ENCODE measurements around the gene ANAPC5.
"Not testable (repeated sequence)": the region's sequence is repeated elsewhere in the genome, so short reads cannot be mapped to it uniquely, and the experiment has no call there.

ANAPC5 gene

DNA sequence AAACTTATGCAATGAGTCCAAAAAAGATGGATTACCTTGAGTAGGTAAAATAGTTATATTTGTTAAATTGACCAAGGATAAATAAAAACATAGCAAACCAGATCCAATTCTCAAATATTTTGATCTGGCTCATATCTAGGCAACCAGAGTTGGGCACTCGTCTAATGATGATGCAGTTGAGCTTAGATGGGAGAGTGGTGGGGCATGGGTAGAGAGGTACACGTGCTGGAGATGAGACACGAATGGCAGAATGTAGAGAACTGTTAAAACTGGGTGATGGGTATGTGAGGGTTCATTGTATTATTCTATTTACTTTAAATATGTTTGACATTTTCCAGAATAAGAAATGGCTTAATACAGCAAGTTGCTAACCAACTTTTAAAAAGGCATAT lies 40.1 kb upstream of the ANAPC5 start:
- POLR2A ChIA-PET (ENCODE audit: low non-redundant PET) = no interaction called here
- TF ChIP-seq, protein P1, sequence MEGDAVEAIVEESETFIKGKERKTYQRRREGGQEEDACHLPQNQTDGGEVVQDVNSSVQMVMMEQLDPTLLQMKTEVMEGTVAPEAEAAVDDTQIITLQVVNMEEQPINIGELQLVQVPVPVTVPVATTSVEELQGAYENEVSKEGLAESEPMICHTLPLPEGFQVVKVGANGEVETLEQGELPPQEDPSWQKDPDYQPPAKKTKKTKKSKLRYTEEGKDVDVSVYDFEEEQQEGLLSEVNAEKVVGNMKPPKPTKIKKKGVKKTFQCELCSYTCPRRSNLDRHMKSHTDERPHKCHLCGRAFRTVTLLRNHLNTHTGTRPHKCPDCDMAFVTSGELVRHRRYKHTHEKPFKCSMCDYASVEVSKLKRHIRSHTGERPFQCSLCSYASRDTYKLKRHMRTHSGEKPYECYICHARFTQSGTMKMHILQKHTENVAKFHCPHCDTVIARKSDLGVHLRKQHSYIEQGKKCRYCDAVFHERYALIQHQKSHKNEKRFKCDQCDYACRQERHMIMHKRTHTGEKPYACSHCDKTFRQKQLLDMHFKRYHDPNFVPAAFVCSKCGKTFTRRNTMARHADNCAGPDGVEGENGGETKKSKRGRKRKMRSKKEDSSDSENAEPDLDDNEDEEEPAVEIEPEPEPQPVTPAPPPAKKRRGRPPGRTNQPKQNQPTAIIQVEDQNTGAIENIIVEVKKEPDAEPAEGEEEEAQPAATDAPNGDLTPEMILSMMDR (conservative IDR thresholded peaks at IDR 0.05; ENCODE audit: low read depth) = no peak
- H3K27ac ChIP-seq = no peak overlapping the region
- CTCF ChIA-PET = no interaction called here
- no peak for DNase-seq (ENCODE audit: low spot score)

DNA sequence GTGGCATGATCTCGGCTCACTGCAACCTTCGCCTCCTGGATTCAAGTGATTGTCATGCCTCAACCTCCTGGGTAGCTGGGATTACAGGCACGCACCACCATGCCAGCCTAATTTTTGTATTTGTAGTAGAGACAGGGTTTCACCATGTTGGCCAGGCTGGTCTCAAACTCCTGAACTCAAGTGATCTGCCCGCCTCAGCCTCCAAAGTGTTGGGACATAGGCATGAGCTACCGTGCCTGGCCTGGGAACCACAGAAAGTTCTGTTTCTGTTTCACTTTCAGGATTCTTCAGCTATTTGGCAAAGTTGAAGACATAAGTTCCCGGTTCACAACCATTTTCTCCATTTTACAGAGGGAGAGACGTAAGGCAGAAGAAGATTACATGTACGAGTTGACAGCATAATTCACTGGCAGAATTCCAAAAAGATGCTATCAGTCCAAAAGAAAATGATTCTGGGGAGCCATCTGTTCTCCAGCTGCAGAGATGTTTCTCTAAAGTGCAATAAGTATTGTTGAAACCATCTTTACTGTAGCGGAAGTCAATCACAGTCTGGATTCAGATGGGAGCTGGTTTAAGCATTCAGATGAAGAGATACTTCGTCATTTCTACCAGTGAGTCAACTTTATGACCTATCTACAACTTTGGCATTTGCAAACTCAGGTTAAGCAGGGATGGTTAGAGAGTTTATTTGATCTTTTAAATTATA lies 39.6 kb upstream of the ANAPC5 start:
- TF ChIP-seq, protein P1 (conservative IDR thresholded peaks at IDR 0.05; ENCODE audit: low read depth) = no peak
- POLR2A ChIA-PET (ENCODE audit: low non-redundant PET) = no interaction called here
- DNase-seq (ENCODE audit: low spot score) = peak; percentile 3
- CTCF ChIA-PET = interaction anchor here (0.6 kb wide), 1 partner anchor 13 kb away, joined by 3 read pairs; no protein-coding TSS in a partner anchor
- H3K27ac ChIP-seq = no peak overlapping the region

DNA sequence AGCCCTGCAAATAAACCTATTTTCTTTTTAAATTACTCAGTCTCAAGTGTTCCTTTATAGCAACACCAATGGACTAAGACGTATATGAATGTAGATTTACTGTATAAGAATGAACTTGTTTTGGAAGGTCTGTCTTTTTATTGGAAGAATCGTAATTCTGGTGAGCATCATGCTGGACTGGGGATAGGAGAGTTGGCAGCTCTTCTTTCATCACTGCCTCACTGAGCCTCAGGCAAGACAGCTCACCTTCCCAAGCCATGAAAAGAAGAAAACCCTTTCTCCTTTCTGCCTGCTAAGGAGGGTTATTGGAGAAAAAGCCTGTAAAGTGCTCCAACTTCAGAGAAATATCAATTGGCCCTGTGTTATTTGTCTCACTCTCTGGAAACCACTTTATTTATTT lies 38.6 kb upstream of the ANAPC5 start:
- ChIA-PET POLR2A (ENCODE audit: low non-redundant PET) (interaction anchor here (2.5 kb wide), 1 partner anchor 9 kb away, joined by 6 read pairs; the partner anchor contains the start of gene RNF34), CTCF (no interaction called here)
- TF ChIP-seq, protein P1 (conservative IDR thresholded peaks at IDR 0.05; ENCODE audit: low read depth) = no peak

DNA sequence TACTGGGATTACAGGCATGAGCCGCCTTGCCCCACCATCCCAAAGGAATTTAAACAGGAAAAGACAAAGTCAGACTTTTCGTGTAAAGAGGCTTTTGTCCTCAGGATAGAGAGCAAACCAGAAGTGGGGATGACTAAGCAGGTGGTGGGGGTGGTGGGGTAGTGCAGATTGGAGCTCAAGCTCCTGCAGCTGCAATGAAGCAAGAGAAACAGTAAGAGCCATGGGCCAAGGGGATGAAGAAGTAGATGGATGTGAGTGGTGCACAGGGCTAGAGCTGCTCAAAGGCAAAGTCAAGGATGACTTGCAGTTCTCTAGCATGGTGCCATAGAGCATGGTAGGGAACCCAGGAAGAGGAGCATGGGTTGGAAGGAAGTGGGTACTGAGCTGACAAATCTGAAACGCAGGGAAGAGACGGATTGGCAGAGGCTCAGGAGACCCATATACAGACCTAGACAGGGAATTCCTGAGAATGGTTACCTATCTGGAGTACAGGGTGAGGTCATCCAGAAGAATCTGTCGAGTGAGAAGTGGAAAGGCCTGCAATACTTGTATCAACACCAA lies 36.3 kb upstream of the ANAPC5 start:
- no peak overlapping the region for H3K27ac ChIP-seq
- TF ChIP-seq, protein P1 (conservative IDR thresholded peaks at IDR 0.05; ENCODE audit: low read depth) = no peak
- ChIA-PET CTCF (no interaction called here), POLR2A (ENCODE audit: low non-redundant PET) (interaction anchor here (0.5 to 2.5 kb wide), 2 partner anchors 11 to 241 kb away, joined by 3 to 6 read pairs; partner anchors contain the start of gene RNF34)
- peak; percentile 61 for DNase-seq (ENCODE audit: low spot score)

More for the DNA sequence above, 38.6 kb upstream of the ANAPC5 start:
- H3K27ac ChIP-seq = no peak overlapping the region
- peak; percentile 32 for DNase-seq (ENCODE audit: low spot score)

DNA sequence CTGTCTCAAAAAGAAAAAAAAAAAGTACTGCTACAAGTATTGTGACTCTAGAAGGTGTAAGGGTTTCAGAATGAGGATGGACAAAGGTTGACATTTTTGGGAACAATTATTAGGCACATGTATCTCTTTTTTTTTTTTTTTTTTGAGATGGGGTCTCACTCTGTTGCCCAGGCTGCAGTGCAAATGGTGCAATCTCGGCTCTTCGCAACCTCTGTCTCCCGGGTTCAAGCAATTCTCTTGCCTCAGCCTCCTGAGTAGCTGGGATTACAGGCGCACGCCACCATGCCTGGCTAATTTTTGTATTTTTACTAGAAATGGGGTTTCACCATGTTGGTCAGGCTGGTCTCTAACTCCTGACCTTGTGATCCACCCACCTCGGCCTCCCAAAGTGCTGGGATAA lies 32.7 kb upstream of the ANAPC5 start:
- CTCF ChIA-PET; POLR2A ChIA-PET (ENCODE audit: low non-redundant PET): not testable (repeated sequence)

DNA sequence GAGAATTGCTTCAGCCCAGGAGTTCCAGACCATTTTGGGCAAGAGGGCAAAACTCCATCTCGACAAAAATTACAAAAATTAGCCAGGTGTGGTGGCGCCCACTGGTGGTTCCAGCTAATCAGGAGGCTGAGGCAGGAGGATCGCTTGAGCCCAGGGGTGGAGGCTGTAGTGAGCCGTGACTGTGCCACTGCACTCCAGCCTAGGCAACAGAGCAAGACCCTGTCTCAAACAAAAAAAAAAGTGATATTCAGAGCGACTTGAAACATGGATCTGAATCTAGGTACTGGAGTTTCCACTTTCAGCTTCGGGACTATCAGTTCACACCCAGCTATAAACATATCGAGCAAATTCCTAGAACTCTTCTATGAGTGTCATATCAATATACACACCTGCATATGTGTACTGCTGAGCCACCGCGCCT lies 31.4 kb upstream of the ANAPC5 start:
- H3K27ac ChIP-seq = no peak overlapping the region
- ChIA-PET POLR2A (ENCODE audit: low non-redundant PET) (interaction anchor here (0.6 kb wide), 1 partner anchor 18 kb away, joined by 9 read pairs; no protein-coding TSS in a partner anchor), CTCF (no interaction called here)
- TF ChIP-seq, protein P1 (conservative IDR thresholded peaks at IDR 0.05; ENCODE audit: low read depth) = no peak
- DNase-seq (ENCODE audit: low spot score) = no peak

More for the DNA sequence above, 32.7 kb upstream of the ANAPC5 start:
- DNase-seq (ENCODE audit: low spot score); H3K27ac ChIP-seq: not testable (repeated sequence)

DNA sequence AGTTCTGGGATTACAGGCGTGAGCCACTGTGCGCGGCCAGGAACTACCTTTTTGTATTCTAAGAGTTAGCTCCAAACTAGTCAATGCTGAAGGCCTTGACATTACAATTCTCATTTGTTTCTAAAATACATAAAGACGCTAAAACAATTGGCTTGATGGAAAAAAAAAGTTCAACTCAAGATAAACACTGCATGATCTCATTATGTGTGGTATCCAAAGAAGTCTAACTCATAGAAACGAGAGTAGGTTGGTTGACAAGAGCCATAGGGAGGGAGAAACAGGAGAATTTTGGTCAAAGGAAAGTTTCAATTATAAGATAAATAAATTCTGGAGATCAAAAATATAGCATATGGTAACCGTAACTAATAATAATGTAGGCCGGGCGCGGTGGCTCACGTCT lies 27.7 kb upstream of the ANAPC5 start:
- no peak overlapping the region for H3K27ac ChIP-seq
- DNase-seq (ENCODE audit: low spot score) = no peak
- ChIA-PET CTCF (interaction anchor here (0.5 to 0.6 kb wide), 2 partner anchors 87 to 191 kb away, joined by 3 to 5 read pairs; no protein-coding TSS in a partner anchor), POLR2A (ENCODE audit: low non-redundant PET) (no interaction called here)
- TF ChIP-seq, protein P1 (conservative IDR thresholded peaks at IDR 0.05; ENCODE audit: low read depth) = no peak
